ENCODE data around the gene BTBD7. TPM values are rescaled to one million over a fixed set of nuclear protein-coding genes. Genes with fewer than 3 reads are reported as not detected.

Gene BTBD7
- total RNA-seq, 2 experiments from 2014 or later = 12.5 to 12.6 TPM

DNA sequence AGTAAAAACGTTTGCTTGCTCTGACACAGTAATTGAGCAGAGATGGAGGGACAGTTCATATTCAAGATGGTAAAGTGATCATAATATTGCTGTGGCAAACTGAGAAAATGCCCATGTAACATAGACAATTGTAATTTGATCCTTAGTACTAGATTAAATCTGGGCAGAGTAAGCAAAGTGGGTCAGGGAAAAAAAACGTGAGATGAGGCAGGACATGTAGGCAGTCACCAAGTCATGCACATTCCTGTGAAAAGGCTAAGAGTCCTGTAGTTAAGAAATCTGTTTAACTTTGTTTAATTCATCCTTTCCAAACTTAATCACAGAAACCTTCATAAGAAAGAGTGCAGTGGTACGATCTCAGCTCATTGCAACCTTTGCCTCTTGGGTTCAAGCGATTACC, 16.1 kb downstream of the BTBD7 start:
- H3K27me3 ChIP-seq (ENCODE audit: control insufficient read depth in 1 of 2, insufficient read depth in 2 of 2, low read length in 2 of 2) = no peaks in the 10 kb centered on the region
- H3K27ac ChIP-seq (ENCODE audit: low read depth in 1 of 2, low read length in 2 of 2) = no peak overlapping the region
- Mint-ChIP-seq H3K4me1 (ENCODE audit: low read depth) (peaks cover 62% of the 10 kb centered on the region), H3K27ac (no peak overlapping the region), H3K4me3 (no peak overlapping the region), H3K9me3 (no peaks in the 10 kb centered on the region), H3K27me3 (no peaks in the 10 kb centered on the region), H3K36me3 (ENCODE audit: low read depth) (peaks cover 4% of the 10 kb centered on the region)
- ChIA-PET POLR2A (no interaction called here), CTCF (no interaction called here)
- TF ChIP-seq, protein P1, sequence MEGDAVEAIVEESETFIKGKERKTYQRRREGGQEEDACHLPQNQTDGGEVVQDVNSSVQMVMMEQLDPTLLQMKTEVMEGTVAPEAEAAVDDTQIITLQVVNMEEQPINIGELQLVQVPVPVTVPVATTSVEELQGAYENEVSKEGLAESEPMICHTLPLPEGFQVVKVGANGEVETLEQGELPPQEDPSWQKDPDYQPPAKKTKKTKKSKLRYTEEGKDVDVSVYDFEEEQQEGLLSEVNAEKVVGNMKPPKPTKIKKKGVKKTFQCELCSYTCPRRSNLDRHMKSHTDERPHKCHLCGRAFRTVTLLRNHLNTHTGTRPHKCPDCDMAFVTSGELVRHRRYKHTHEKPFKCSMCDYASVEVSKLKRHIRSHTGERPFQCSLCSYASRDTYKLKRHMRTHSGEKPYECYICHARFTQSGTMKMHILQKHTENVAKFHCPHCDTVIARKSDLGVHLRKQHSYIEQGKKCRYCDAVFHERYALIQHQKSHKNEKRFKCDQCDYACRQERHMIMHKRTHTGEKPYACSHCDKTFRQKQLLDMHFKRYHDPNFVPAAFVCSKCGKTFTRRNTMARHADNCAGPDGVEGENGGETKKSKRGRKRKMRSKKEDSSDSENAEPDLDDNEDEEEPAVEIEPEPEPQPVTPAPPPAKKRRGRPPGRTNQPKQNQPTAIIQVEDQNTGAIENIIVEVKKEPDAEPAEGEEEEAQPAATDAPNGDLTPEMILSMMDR (IDR thresholded peaks at IDR 0.05) = no peak
- DNase-seq (no peak), ATAC-seq (ENCODE audit: poor library complexity) (no peak)
- no peak overlapping the region for H3K4me3 ChIP-seq (ENCODE audit: low read length)
- peaks cover 2% of the 10 kb centered on the region for H3K4me1 ChIP-seq (ENCODE audit: insufficient read depth, low read length)
- H3K9me3 ChIP-seq (ENCODE audit: control insufficient read depth in 1 of 2, insufficient read depth in 1 of 2, low read length in 2 of 2) = no peaks in the 10 kb centered on the region
- intact Hi-C loops (cut with DNase I, micrococcal nuclease) = no loop called here
- H3K36me3 ChIP-seq (ENCODE audit: insufficient read depth, low read length) = no peaks in the 10 kb centered on the region

DNA sequence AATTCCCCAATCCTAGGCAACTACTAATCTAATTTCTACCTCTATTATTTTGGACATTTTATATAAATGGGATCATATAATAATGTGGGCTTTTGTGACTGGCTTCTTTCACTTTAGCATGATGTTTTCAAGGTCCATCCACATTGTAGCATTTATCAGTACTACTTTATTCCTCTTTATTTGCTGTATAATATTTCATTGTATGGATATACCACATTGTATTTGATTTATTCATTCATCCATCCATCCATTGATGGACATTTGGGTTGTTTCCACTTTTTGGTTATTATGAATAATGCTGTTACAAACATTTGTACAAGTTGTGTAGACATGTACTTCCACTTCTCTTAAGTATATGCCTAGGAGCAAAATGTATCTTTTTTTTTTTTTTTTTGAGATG, 17.3 kb downstream of the BTBD7 start:
- peaks cover 4% of the 10 kb centered on the region for H3K36me3 Mint-ChIP-seq (ENCODE audit: low read depth)
- H3K36me3 ChIP-seq (ENCODE audit: insufficient read depth, low read length) = no peaks in the 10 kb centered on the region
- H3K9me3 Mint-ChIP-seq = no peaks in the 10 kb centered on the region
- DNase-seq = no peak
- no peaks in the 10 kb centered on the region for H3K9me3 ChIP-seq (ENCODE audit: control insufficient read depth in 1 of 2, insufficient read depth in 1 of 2, low read length in 2 of 2)
- no peaks in the 10 kb centered on the region for H3K27me3 Mint-ChIP-seq
- H3K27me3 ChIP-seq (ENCODE audit: control insufficient read depth in 1 of 2, insufficient read depth in 2 of 2, low read length in 2 of 2) = no peaks in the 10 kb centered on the region
- no peak overlapping the region for H3K4me3 Mint-ChIP-seq
- ChIA-PET CTCF (no interaction called here), POLR2A (no interaction called here)
- no peak overlapping the region for H3K27ac Mint-ChIP-seq
- TF ChIP-seq, protein P1 (IDR thresholded peaks at IDR 0.05) = no peak
- H3K27ac ChIP-seq (ENCODE audit: low read depth in 1 of 2, low read length in 2 of 2) = no peak overlapping the region
- H3K4me1 ChIP-seq (ENCODE audit: insufficient read depth, low read length) = no peaks in the 10 kb centered on the region
- ATAC-seq (ENCODE audit: poor library complexity) = no peak
- H3K4me1 Mint-ChIP-seq (ENCODE audit: low read depth) = peaks cover 56% of the 10 kb centered on the region
- intact Hi-C loops (cut with DNase I, micrococcal nuclease) = no loop called here
- H3K4me3 ChIP-seq (ENCODE audit: low read length) = no peak overlapping the region

DNA sequence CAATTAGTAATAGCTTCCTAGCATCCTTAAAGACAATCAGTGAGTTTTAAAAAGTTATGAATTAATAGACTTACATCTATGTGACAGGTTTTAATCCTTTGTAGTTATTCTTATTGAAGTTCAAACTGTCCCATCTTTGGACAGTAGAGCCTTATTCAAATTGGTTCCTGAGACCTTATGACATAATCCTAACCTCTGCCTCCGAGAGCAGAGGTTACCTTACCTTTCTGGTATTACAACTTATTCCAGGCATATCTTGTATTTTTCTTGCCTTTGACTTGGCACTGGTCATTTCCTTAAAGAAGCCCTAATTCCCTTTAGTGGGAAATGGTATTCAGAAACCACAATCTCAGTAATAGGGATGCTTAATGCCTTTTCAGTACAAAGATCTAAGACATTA, 21.8 kb downstream of the BTBD7 start:
- H3K4me3 ChIP-seq (ENCODE audit: low read length) = no peak overlapping the region
- H3K4me3 Mint-ChIP-seq = no peak overlapping the region
- H3K9me3 Mint-ChIP-seq = no peaks in the 10 kb centered on the region
- intact Hi-C loops (cut with DNase I, micrococcal nuclease) = no loop called here
- no peak overlapping the region for H3K27ac Mint-ChIP-seq
- no peaks in the 10 kb centered on the region for H3K36me3 ChIP-seq (ENCODE audit: insufficient read depth, low read length)
- H3K27ac ChIP-seq (ENCODE audit: low read depth in 1 of 2, low read length in 2 of 2) = no peak overlapping the region
- ChIA-PET CTCF (no interaction called here), POLR2A (no interaction called here)
- H3K4me1 ChIP-seq (ENCODE audit: insufficient read depth, low read length) = peaks cover 3% of the 10 kb centered on the region
- H3K4me1 Mint-ChIP-seq (ENCODE audit: low read depth) = peaks cover 63% of the 10 kb centered on the region
- H3K27me3 ChIP-seq (ENCODE audit: control insufficient read depth in 1 of 2, insufficient read depth in 2 of 2, low read length in 2 of 2) = no peaks in the 10 kb centered on the region
- ATAC-seq (ENCODE audit: poor library complexity) = no peak
- TF ChIP-seq, protein P1 (IDR thresholded peaks at IDR 0.05) = no peak
- H3K9me3 ChIP-seq (ENCODE audit: control insufficient read depth in 1 of 2, insufficient read depth in 1 of 2, low read length in 2 of 2) = no peaks in the 10 kb centered on the region
- DNase-seq = no peak
- H3K27me3 Mint-ChIP-seq = no peaks in the 10 kb centered on the region
- H3K36me3 Mint-ChIP-seq (ENCODE audit: low read depth) = no peaks in the 10 kb centered on the region
